Thoracic aorta (tissue), 2 donors: ENCODE data around the gene LITAFD. TPM values are rescaled to one million over a fixed set of nuclear protein-coding genes. Genes with fewer than 3 reads are reported as not detected.

Experiments used
- ATAC-seq: fragments of 150-250 bp; one replicate; pipeline ENCODE4 v1.8.0; 2017; ENCODE audit warnings: low read depth; ENCODE audit not compliant: insufficient number of reproducible peaks, low FRiP score
- DNase-seq: peaks from one replicate; pipeline ENCODE4 v3.0.0-alpha.2; 2020; ENCODE audit warnings: low spot score
- H3K27ac ChIP-seq, 2 donors: fragments of 200-600 bp; sonication (generic); 1 replicate in 1 of 2; 2 replicates in 1 of 2; pipeline ENCODE4 v1.5.1; 2016; ENCODE audit warnings: mild to moderate bottlenecking in 2 of 2, moderate library complexity in 2 of 2
- H3K27me3 ChIP-seq: fragments of 200-600 bp; sonication (generic); replicated peaks from 2 replicates; pipeline ENCODE4 v1.6.0; 2016; ENCODE audit warnings: mild to moderate bottlenecking; ENCODE audit not compliant: insufficient read depth
- H3K36me3 ChIP-seq: fragments of 200-600 bp; sonication (generic); one replicate; pipeline ENCODE4 v1.5.1; 2016
- H3K4me1 ChIP-seq, 2 donors: fragments of 200-600 bp; sonication (generic); 1 replicate in 1 of 2; 2 replicates in 1 of 2; pipeline versions ENCODE4 v1.5.1 to v1.6.0; 2016; ENCODE audit warnings: low read depth in 2 of 2, mild to moderate bottlenecking in 1 of 2; ENCODE audit not compliant: control insufficient read depth in 1 of 2
- H3K4me3 ChIP-seq: fragments of 200-600 bp; sonication (generic); 2 replicates; pipeline ENCODE4 v1.5.1; 2016; ENCODE audit warnings: mild to moderate bottlenecking
- H3K9me3 ChIP-seq: fragments of 200-600 bp; sonication (generic); 2 replicates; pipeline ENCODE4 v1.5.1; 2016
- CTCF ChIP-seq: fragments of 200-600 bp; sonication (generic); IDR thresholded peaks from one replicate; pipeline ENCODE4 v1.5.1; 2019; ENCODE audit warnings: antibody characterized with exemption
- total RNA-seq, 2 donors: library from RNA; depleted of rRNA; stranded (reverse); fragments of >200 nt; gene quantifications; one replicate each; pipeline versions ENCODE4 v1.1.0 to v1.2.3, GENCODE V29; 2016

Gene LITAFD
- total RNA-seq, 2 donors from 2014 or later: not detected

- Histone ChIP-seq H3K27ac (no peak overlapping the region), H3K27me3 (no peaks in the 10 kb centered on the region), H3K36me3 (peaks cover 35% of the 10 kb centered on the region), H3K4me1 (peaks cover 0 to 17% of the 10 kb centered on the region in 2 donors), H3K9me3 (no peaks in the 10 kb centered on the region), H3K4me3 (no peak overlapping the region)
- no peak for TF ChIP-seq CTCF
- ATAC-seq (no peak), DNase-seq (no peak)
These were observed 7.9 kb downstream of the LITAFD start for GRCh38 chr16:8889893-8890548.

GRCh38 chr16:8890549-8890921 is 8.4 kb downstream of the LITAFD start:
- ATAC-seq (no peak), DNase-seq (no peak)
- H3K4me3 ChIP-seq: no peak overlapping the region
- TF ChIP-seq CTCF: no peak
- H3K4me1 ChIP-seq: peaks cover 0 to 17% of the 10 kb centered on the region in 2 donors
- no peaks in the 10 kb centered on the region for H3K27me3 ChIP-seq
- no peaks in the 10 kb centered on the region for H3K9me3 ChIP-seq
- no peak overlapping the region for H3K27ac ChIP-seq
- H3K36me3 ChIP-seq: peaks cover 40% of the 10 kb centered on the region

GRCh38 chr16:8892101-8892575 is 10.0 kb downstream of the LITAFD start:
- ATAC-seq (no peak), DNase-seq (no peak)
- no peaks in the 10 kb centered on the region for H3K9me3 ChIP-seq
- no peaks in the 10 kb centered on the region for H3K27me3 ChIP-seq
- no peak overlapping the region for H3K4me3 ChIP-seq
- peaks cover 54% of the 10 kb centered on the region for H3K36me3 ChIP-seq
- peaks cover 0 to 7% of the 10 kb centered on the region in 2 donors for H3K4me1 ChIP-seq
- no peak for TF ChIP-seq CTCF
- H3K27ac ChIP-seq: peak overlapping the region in 1 of 2 donors; percentile 2

- H3K9me3 ChIP-seq: no peaks in the 10 kb centered on the region
- H3K27ac ChIP-seq: no peak overlapping the region
- no peak overlapping the region for H3K4me3 ChIP-seq
- H3K27me3 ChIP-seq: no peaks in the 10 kb centered on the region
- ATAC-seq (no peak), DNase-seq (no peak)
- H3K36me3 ChIP-seq: peaks cover 64% of the 10 kb centered on the region
- TF ChIP-seq CTCF: no peak
- H3K4me1 ChIP-seq: peaks cover 0 to 7% of the 10 kb centered on the region in 2 donors
These were observed 11.3 kb downstream of the LITAFD start for GRCh38 chr16:8893426-8893825.

- Histone ChIP-seq H3K9me3 (no peaks in the 10 kb centered on the region), H3K27ac (no peak overlapping the region), H3K4me3 (no peak overlapping the region), H3K4me1 (peaks cover 0 to 7% of the 10 kb centered on the region in 2 donors), H3K36me3 (peaks cover 70% of the 10 kb centered on the region), H3K27me3 (no peaks in the 10 kb centered on the region)
- ATAC-seq (no peak), DNase-seq (no peak)
- no peak for TF ChIP-seq CTCF
These were observed 12.0 kb downstream of the LITAFD start for GRCh38 chr16:8893976-8894690.
